HL-60 (cell line): ENCODE results near the gene RPH3AL.

Source experiments
- DNase-seq, 2 experiments: peaks; one replicate each; pipeline ENCODE4 v3.0.0-alpha.2; 2010 to 2020; ENCODE audit warnings: low read depth in 1 of 2, low spot score in 1 of 2
- H3K27ac ChIP-seq: fragments of 250-450 bp; sonication (Bioruptor Pico); replicated peaks from 2 replicates; pipeline ENCODE4 v1.5.1; 2020; ENCODE audit warnings: mild to moderate bottlenecking, moderate library complexity
- H3K27me3 ChIP-seq: fragments of 250-450 bp; sonication (Bioruptor Pico); 2 replicates; pipeline ENCODE4 v1.5.1; 2021; ENCODE audit warnings: mild to moderate bottlenecking, moderate library complexity; ENCODE audit not compliant: insufficient read depth, poor library complexity, severe bottlenecking
- H3K4me3 ChIP-seq: replicated peaks from 2 replicates; pipeline ENCODE4 v1.5.1; 2011; ENCODE audit warnings: mild to moderate bottlenecking, control low read depth, low read length; ENCODE audit not compliant: insufficient read depth
- CTCF ChIP-seq: IDR thresholded peaks from one replicate; pipeline ENCODE4 v1.5.1; 2011; ENCODE audit warnings: low read length, control low read depth, inconsistent platforms; ENCODE audit not compliant: insufficient read depth
- GABPA ChIP-seq: IDR thresholded peaks from 2 replicates; pipeline ENCODE4 v1.6.1; 2012; ENCODE audit warnings: low read depth
- POLR2AphosphoS5 ChIP-seq: IDR thresholded peaks from 2 replicates; pipeline ENCODE4 v1.6.1; 2012; ENCODE audit warnings: low read depth
- REST ChIP-seq: IDR thresholded peaks from 2 replicates; pipeline ENCODE4 v1.6.1; 2012; ENCODE audit warnings: low read depth; ENCODE audit not compliant: insufficient replicate concordance
- SPI1 ChIP-seq: IDR thresholded peaks from 2 replicates; pipeline ENCODE4 v1.6.1; 2012; ENCODE audit warnings: low read depth, mild to moderate bottlenecking, borderline replicate concordance

RPH3AL gene

DNA sequence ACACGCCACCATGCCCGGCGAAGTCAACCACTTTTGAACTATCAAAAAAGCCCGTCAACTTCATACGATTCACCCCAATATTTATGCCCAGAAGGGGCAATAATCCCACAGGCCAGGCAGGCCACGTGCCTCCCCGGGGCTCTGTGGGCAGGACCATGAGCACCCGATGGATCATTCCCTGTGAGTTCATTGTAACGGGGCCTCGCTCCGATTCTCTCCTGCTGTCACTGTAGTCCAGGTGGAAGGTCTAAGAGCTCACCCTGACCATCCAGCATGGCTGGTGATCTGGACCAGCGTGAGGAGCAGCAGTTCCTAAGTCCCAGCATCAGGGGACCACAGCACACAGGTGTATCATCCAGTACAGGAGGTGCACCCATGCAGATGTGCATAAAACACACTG, 93.7 kb downstream of the RPH3AL start:
- Histone ChIP-seq H3K27me3 (no peaks in the 10 kb centered on the region), H3K27ac (no peak overlapping the region), H3K4me3 (no peak overlapping the region)
- TF ChIP-seq SPI1 = no peak
- no peak for TF ChIP-seq CTCF
- TF ChIP-seq POLR2AphosphoS5 = no peak
- TF ChIP-seq GABPA = no peak
- no peak for TF ChIP-seq REST
- DNase-seq = no peak

DNA sequence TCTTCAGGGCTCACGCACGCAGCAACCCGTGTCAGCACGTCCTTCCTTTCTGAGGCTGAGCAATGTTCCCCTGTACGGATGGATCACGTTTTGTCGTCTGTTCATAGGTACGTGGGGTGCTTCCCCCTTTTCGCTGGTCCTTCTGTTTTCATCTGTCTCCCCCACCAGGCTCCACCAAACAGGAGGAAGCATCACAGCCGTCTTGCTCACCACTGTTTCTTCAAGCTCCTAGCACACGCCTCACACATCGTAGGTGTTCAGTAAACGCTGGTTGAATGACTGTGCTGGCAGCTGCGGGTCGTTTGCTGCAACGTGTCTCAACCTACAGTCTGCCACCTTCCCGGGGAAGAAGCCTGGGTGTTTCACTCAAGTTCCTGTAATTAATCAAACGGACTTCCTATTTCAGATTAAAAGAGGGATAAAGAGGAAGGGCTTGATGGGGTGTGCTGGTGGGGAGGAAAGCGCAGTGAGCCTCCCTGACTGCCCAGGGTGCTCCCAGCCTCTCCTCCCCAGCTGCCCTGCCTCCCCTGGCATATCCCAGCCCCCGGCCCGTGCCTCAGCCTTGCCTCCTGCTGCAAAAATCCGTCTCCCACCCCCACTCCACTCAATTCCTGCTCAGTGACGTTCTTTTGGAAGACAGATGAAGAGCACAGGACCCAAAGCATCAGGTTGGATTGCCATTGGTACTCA, 94.4 kb downstream of the RPH3AL start:
- no peak for DNase-seq
- H3K27ac ChIP-seq = no peak overlapping the region
- no peaks in the 10 kb centered on the region for H3K27me3 ChIP-seq
- TF ChIP-seq POLR2AphosphoS5 (no peak), GABPA (no peak)
- H3K4me3 ChIP-seq = no peak overlapping the region

- Histone ChIP-seq H3K27ac (no peak overlapping the region), H3K4me3 (no peak overlapping the region), H3K27me3 (no peaks in the 10 kb centered on the region)
- no peak for DNase-seq
- TF ChIP-seq POLR2AphosphoS5 = no peak
- no peak for TF ChIP-seq REST
- TF ChIP-seq GABPA = no peak
- no peak for TF ChIP-seq SPI1
- no peak for TF ChIP-seq CTCF
These were observed 99.3 kb downstream of the RPH3AL start for GRCh38 chr17:253091-253846.

DNA sequence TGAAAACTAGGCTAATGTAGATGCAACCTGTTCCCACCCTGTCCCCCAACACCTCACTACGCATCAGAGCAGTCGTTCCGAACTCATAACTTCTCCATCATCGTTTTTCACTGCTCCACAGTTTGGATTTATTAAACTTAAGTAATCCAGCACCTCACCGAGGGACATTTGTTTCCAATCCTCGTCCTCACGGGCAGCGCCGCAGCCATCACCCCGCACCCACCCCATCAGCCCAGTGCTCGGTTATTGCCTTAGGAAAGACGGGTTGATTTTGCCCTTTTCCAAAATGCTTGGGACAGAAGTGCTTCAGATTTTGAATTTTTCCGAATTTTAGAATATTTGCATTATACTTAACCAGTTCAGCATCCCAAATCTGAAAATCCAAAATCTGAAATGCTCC, 100.2 kb downstream of the RPH3AL start:
- H3K4me3 ChIP-seq = no peak overlapping the region
- H3K27ac ChIP-seq = no peak overlapping the region
- no peak for TF ChIP-seq CTCF
- no peaks in the 10 kb centered on the region for H3K27me3 ChIP-seq
- no peak for DNase-seq
